Upper lobe of left lung (tissue), 6 donors: ENCODE data around the gene ASIC2. TPM values are rescaled to one million over a fixed set of nuclear protein-coding genes. Genes with fewer than 3 reads are reported as not detected.

ENCODE experiments used
- ATAC-seq, 2 donors: fragments of 200-7000 bp; cut with Tn5 transposase; one replicate each; pipeline ENCODE4 v1.9.1; 2022; ENCODE audit warnings: mild to moderate bottlenecking in 2 of 2, moderate library complexity in 2 of 2; ENCODE audit not compliant: low FRiP score in 2 of 2
- DNase-seq, 2 donors: peaks; one replicate each; pipeline ENCODE4 v3.0.0-alpha.2; 2019 to 2020
- H3K27ac ChIP-seq, 4 donors: fragments of 200-600 bp; sonication (generic); one replicate each; pipeline ENCODE4 v1.5.1; 2016 to 2019
- H3K27me3 ChIP-seq, 4 donors: fragments of 200-600 bp; sonication (generic); one replicate each; pipeline ENCODE4 v1.5.1; 2017 to 2019
- H3K36me3 ChIP-seq, 4 donors: fragments of 200-600 bp; sonication (generic); one replicate each; pipeline ENCODE4 v1.5.1; 2016 to 2019
- H3K4me1 ChIP-seq, 4 donors: fragments of 200-600 bp; sonication (generic); one replicate each; pipeline ENCODE4 v1.5.1; 2018 to 2019
- H3K4me3 ChIP-seq, 4 donors: fragments of 200-600 bp; sonication (generic); one replicate each; pipeline ENCODE4 v1.5.1; 2017 to 2019; ENCODE audit warnings: mild to moderate bottlenecking in 2 of 4, moderate library complexity in 1 of 4
- H3K9me3 ChIP-seq, 4 donors: fragments of 200-600 bp; sonication (generic); one replicate each; pipeline ENCODE4 v1.5.1; 2018 to 2019
- EP300 ChIP-seq, 4 donors: sonication (generic); formaldehyde crosslinking; IDR thresholded peaks; one replicate each; pipeline ENCODE4 v1.5.1; 2017; ENCODE audit warnings: antibody characterized with exemption in 4 of 4, control low read depth in 2 of 4
- POLR2A ChIP-seq, 4 donors: fragments of 450-650 bp; IDR thresholded peaks; one replicate each; pipeline ENCODE4 v1.5.1; 2016 to 2017; ENCODE audit warnings: antibody characterized with exemption in 4 of 4, mild to moderate bottlenecking in 2 of 4
- POLR2AphosphoS5 ChIP-seq, 2 donors: sonication (generic); formaldehyde crosslinking; IDR thresholded peaks; one replicate each; pipeline ENCODE4 v1.5.1; 2017; ENCODE audit warnings: antibody characterized with exemption in 2 of 2
- WGBS, 2 donors: methylation state at CpG; one replicate each; pipeline ENCODE4 v1.1.5; 2017 to 2018; 5-methylcytosine and 5-hydroxymethylcytosine counted together
- total RNA-seq, 6 donors: library from RNA; depleted of rRNA in 4 of 6; stranded (reverse); fragments of >200 nt in 4 of 6; gene quantifications; one replicate each; pipeline versions ENCODE4 v1.1.0 to v1.2.1, GENCODE V29; 2016 to 2021
- TF ChIP-seq, protein P1 (sequence below), 6 experiments: fragments of 450-650 bp in 4 of 6; fragments of 200-600 bp in 2 of 6; sonication (generic) in 2 of 6; IDR thresholded peaks; one replicate each; pipeline ENCODE4 v1.5.1; 2016 to 2019; ENCODE audit warnings: antibody characterized with exemption in 6 of 6
- donor health status: DM: no; HTN: no; CAD: no; lungs with moderate emphysema.
- donor health status: DM: no; HTN: yes; CAD: no; lungs with severe emphysema.

The ASIC2 gene
- total RNA-seq, 6 donors from 2014 or later = 0.17 TPM; not detected in 5

GRCh38 chr17:33071656-33072055, 221.4 kb downstream of the ASIC2 start:
- ATAC-seq (no peak), DNase-seq (no peak)
- Histone ChIP-seq H3K4me1 (no peaks in the 10 kb centered on the region), H3K4me3 (no peak overlapping the region), H3K27me3 (no peaks in the 10 kb centered on the region), H3K27ac (no peak overlapping the region), H3K9me3 (no peaks in the 10 kb centered on the region), H3K36me3 (no peaks in the 10 kb centered on the region)
- TF ChIP-seq POLR2A (IDR thresholded peaks at IDR 0.05) (no peak), POLR2AphosphoS5 (IDR thresholded peaks at IDR 0.05) (no peak), EP300 (IDR thresholded peaks at IDR 0.05) (no peak)
- TF ChIP-seq, protein P1, sequence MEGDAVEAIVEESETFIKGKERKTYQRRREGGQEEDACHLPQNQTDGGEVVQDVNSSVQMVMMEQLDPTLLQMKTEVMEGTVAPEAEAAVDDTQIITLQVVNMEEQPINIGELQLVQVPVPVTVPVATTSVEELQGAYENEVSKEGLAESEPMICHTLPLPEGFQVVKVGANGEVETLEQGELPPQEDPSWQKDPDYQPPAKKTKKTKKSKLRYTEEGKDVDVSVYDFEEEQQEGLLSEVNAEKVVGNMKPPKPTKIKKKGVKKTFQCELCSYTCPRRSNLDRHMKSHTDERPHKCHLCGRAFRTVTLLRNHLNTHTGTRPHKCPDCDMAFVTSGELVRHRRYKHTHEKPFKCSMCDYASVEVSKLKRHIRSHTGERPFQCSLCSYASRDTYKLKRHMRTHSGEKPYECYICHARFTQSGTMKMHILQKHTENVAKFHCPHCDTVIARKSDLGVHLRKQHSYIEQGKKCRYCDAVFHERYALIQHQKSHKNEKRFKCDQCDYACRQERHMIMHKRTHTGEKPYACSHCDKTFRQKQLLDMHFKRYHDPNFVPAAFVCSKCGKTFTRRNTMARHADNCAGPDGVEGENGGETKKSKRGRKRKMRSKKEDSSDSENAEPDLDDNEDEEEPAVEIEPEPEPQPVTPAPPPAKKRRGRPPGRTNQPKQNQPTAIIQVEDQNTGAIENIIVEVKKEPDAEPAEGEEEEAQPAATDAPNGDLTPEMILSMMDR (IDR thresholded peaks at IDR 0.05) = no peak

DNA sequence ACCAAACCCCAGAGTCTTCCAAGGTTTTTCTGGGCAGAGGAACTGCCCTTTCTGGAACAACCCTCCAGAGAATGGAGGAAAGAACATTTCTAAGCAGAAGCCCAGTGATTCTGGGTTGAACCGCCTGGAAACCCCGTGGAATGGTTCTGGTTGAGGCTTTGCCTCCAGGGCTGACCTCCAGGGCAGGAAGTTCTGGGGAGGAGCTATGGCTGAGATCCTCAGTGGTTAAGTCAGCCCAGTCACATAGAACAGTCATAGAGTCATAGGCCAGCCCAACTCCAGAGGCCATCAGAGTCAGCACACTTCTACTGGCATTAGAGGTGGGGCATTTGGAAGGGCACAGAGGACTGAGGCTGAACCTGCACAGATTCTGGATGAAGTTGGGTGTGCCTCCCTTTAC, 235.5 kb downstream of the ASIC2 start:
- WGBS, 2 donors = 93 to 95% methylated on average over 2 of the region's 2 CpGs
- H3K27ac ChIP-seq = no peak overlapping the region
- H3K27me3 ChIP-seq = no peaks in the 10 kb centered on the region
- ATAC-seq (peak in 1 of 2 donors; percentile 46), DNase-seq (no peak)
- no peaks in the 10 kb centered on the region for H3K9me3 ChIP-seq
- no peak overlapping the region for H3K4me3 ChIP-seq
- H3K36me3 ChIP-seq = no peaks in the 10 kb centered on the region
- TF ChIP-seq, protein P1 (IDR thresholded peaks at IDR 0.05) = no peak
- no peak for TF ChIP-seq POLR2A (IDR thresholded peaks at IDR 0.05)
- no peak for TF ChIP-seq POLR2AphosphoS5 (IDR thresholded peaks at IDR 0.05)
- TF ChIP-seq EP300 (IDR thresholded peaks at IDR 0.05) = no peak
- no peaks in the 10 kb centered on the region for H3K4me1 ChIP-seq

GRCh38 chr17:33056399-33057146, 236.5 kb downstream of the ASIC2 start:
- no peak overlapping the region for H3K4me3 ChIP-seq
- TF ChIP-seq, protein P1 (IDR thresholded peaks at IDR 0.05) = no peak
- no peak for TF ChIP-seq POLR2A (IDR thresholded peaks at IDR 0.05)
- no peak for TF ChIP-seq EP300 (IDR thresholded peaks at IDR 0.05)
- TF ChIP-seq POLR2AphosphoS5 (IDR thresholded peaks at IDR 0.05) = no peak
- DNase-seq = no peak
- no peaks in the 10 kb centered on the region for H3K4me1 ChIP-seq
- 76 to 92% methylated on average over 4 of the region's 4 CpGs for WGBS, 2 donors
- no peak for ATAC-seq
- H3K36me3 ChIP-seq = no peaks in the 10 kb centered on the region
- H3K27ac ChIP-seq = no peak overlapping the region
- H3K9me3 ChIP-seq = no peaks in the 10 kb centered on the region
- no peaks in the 10 kb centered on the region for H3K27me3 ChIP-seq

- Histone ChIP-seq H3K4me3 (no peak overlapping the region), H3K36me3 (no peaks in the 10 kb centered on the region), H3K27ac (no peak overlapping the region), H3K9me3 (no peaks in the 10 kb centered on the region), H3K27me3 (no peaks in the 10 kb centered on the region), H3K4me1 (no peaks in the 10 kb centered on the region)
- no peak for DNase-seq
- no peak for ATAC-seq
- TF ChIP-seq EP300 (IDR thresholded peaks at IDR 0.05) (no peak), POLR2A (IDR thresholded peaks at IDR 0.05) (no peak), POLR2AphosphoS5 (IDR thresholded peaks at IDR 0.05) (no peak)
- TF ChIP-seq, protein P1 (IDR thresholded peaks at IDR 0.05) = no peak
- WGBS, 2 donors = 87 to 92% methylated on average over 9 of the region's 9 CpGs
Measured at GRCh38 chr17:33055746-33056145, 237.3 kb downstream of the ASIC2 start.

GRCh38 chr17:33055171-33055611, 237.9 kb downstream of the ASIC2 start:
- H3K4me1 ChIP-seq = no peaks in the 10 kb centered on the region
- H3K9me3 ChIP-seq = no peaks in the 10 kb centered on the region
- H3K36me3 ChIP-seq = no peaks in the 10 kb centered on the region
- WGBS, 2 donors = 50 to 52% methylated on average over 9 of the region's 9 CpGs
- DNase-seq (no peak), ATAC-seq (peak in 1 of 2 donors; percentile 52)
- no peaks in the 10 kb centered on the region for H3K27me3 ChIP-seq
- no peak overlapping the region for H3K27ac ChIP-seq
- no peak overlapping the region for H3K4me3 ChIP-seq
- TF ChIP-seq, protein P1 (IDR thresholded peaks at IDR 0.05) = no peak
- TF ChIP-seq POLR2A (IDR thresholded peaks at IDR 0.05) (no peak), POLR2AphosphoS5 (IDR thresholded peaks at IDR 0.05) (no peak), EP300 (IDR thresholded peaks at IDR 0.05) (no peak)
